GM12878 (cell line): Measurements from ENCODE around the gene PLAGL1. TPM values are rescaled to one million over a fixed set of nuclear protein-coding genes. Genes with fewer than 3 reads are reported as not detected.

Source experiments
- ATAC-seq: fragments of 200-7000 bp; cut with Tn5 transposase; 3 replicates; pipeline ENCODE4 v1.9.1; 2020; ENCODE audit warnings: mild to moderate bottlenecking, moderate library complexity
- BruUV-seq: library from RNA; stranded (reverse); fragments of 400-500 nt; replicated peaks from 2 replicates; lab custom pipeline; 2021; lab: Mats Ljungman, UMichigan
- CTCF ChIA-PET: fragments of 300-600 bp; sonication (Branson Sonifier 250); formaldehyde crosslinking; extraction: SDS; loops from one replicate; lab custom pipeline; 2021; ENCODE audit warnings: inconsistent platforms; lab: Yijun Ruan, JAX
- POLR2A ChIA-PET: fragments of 350-600 bp; formaldehyde crosslinking; extraction: SDS; loops from one replicate; lab custom pipeline; 2021; ENCODE audit warnings: inconsistent platforms; lab: Charles Lee
- RAD21 ChIA-PET: fragments of 300-600 bp; sonication (Branson Sonifier 250); formaldehyde crosslinking; loops from one replicate; lab custom pipeline; 2023; ENCODE audit warnings: antibody characterized with exemption; ENCODE audit not compliant: unreplicated experiment; lab: Charles Lee
- SMC1A ChIA-PET: fragments of 300-600 bp; sonication (Branson Sonifier 250); formaldehyde crosslinking; loops from one replicate; lab custom pipeline; 2023; ENCODE audit not compliant: unreplicated experiment, uncharacterized antibody; lab: Charles Lee
- DNase-seq: peaks from one replicate; pipeline ENCODE4 v3.0.0-alpha.2; 2011; ENCODE audit warnings: low read depth, low spot score
- FAIRE-seq: peaks from 3 replicates; lab custom pipeline; 2011; peaks lifted over from hg19 to GRCh38; lab: Jason Lieb, UNC
- H2AFZ ChIP-seq: 2 replicates; pipeline ENCODE4 v1.6.0; 2011; ENCODE audit warnings: low read depth, low read length, control low read depth; ENCODE audit not compliant: control insufficient read depth
- H3K27ac ChIP-seq: 2 replicates; pipeline ENCODE4 v1.5.1; 2011; ENCODE audit warnings: control low read depth; ENCODE audit not compliant: control insufficient read depth, insufficient read depth
- H3K27me3 ChIP-seq, 2 experiments: replicated peaks in 1 of 2; 2 replicates each; pipeline versions ENCODE4 v1.6.0 to v1.6.1; 2011; ENCODE audit warnings: low read length in 1 of 2; ENCODE audit not compliant: control insufficient read depth in 2 of 2, insufficient read depth in 2 of 2
- H3K36me3 ChIP-seq, 2 experiments: 2 replicates each; pipeline ENCODE4 v1.5.1; 2011; ENCODE audit warnings: low read length in 1 of 2; ENCODE audit not compliant: control insufficient read depth in 2 of 2, insufficient read depth in 2 of 2
- H3K4me1 ChIP-seq: 2 replicates; pipeline ENCODE4 v1.6.1; 2011; ENCODE audit warnings: mild to moderate bottlenecking, low read length, moderate library complexity, mixed read lengths; ENCODE audit not compliant: control insufficient read depth, insufficient read depth
- H3K4me2 ChIP-seq: 2 replicates; pipeline ENCODE4 v1.6.0; 2011; ENCODE audit warnings: control low read depth; ENCODE audit not compliant: control insufficient read depth, insufficient read depth
- H3K4me3 ChIP-seq: fragments of 200-600 bp; sonication (generic); 2 replicates; pipeline ENCODE4 v1.5.1; 2016
- H3K79me2 ChIP-seq: 2 replicates; pipeline ENCODE4 v1.6.0; 2011; ENCODE audit warnings: low read length; ENCODE audit not compliant: control insufficient read depth, insufficient read depth
- H3K9ac ChIP-seq: 2 replicates; pipeline ENCODE4 v1.8.0; 2011; ENCODE audit warnings: low read length, control low read depth, mixed read lengths; ENCODE audit not compliant: control insufficient read depth, insufficient read depth
- H3K9me3 ChIP-seq: replicated peaks from 3 replicates; pipeline ENCODE4 v1.5.1; 2011; ENCODE audit warnings: mild to moderate bottlenecking, low read length; ENCODE audit not compliant: control insufficient read depth, insufficient read depth
- H4K20me1 ChIP-seq: 2 replicates; pipeline ENCODE4 v1.6.0; 2011; ENCODE audit not compliant: control insufficient read depth, insufficient read depth
- ASH2L ChIP-seq: fragments of 300-600, 200-600 bp; sonication (generic); IDR thresholded peaks from 2 replicates; pipeline ENCODE4 v1.6.1; 2017; ENCODE audit warnings: low read depth, mild to moderate bottlenecking, borderline replicate concordance
- ATF2 ChIP-seq: IDR thresholded peaks from 2 replicates; pipeline ENCODE4 v1.6.1; 2012; ENCODE audit warnings: low read length, inconsistent platforms
- ATF7 ChIP-seq: fragments of 450-650 bp; IDR thresholded peaks from 2 replicates; pipeline ENCODE4 v1.6.1; 2016; ENCODE audit warnings: low read depth, mild to moderate bottlenecking
- MTA2 ChIP-seq: fragments of 450-650 bp; IDR thresholded peaks from 2 replicates; pipeline ENCODE4 v1.6.1; 2016; ENCODE audit warnings: low read depth, mild to moderate bottlenecking, moderate library complexity
- NFIC ChIP-seq: IDR thresholded peaks from 2 replicates; pipeline ENCODE4 v1.6.1; 2012; ENCODE audit warnings: low read depth, mild to moderate bottlenecking, inconsistent platforms, low read length, moderate library complexity
- PAX8 ChIP-seq: fragments of 450-650 bp; IDR thresholded peaks from 2 replicates; pipeline ENCODE4 v1.6.1; 2017; ENCODE audit warnings: mild to moderate bottlenecking, moderate library complexity
- POLR2AphosphoS2 ChIP-seq: IDR thresholded peaks from 2 replicates; pipeline ENCODE4 v1.6.1; 2011; ENCODE audit warnings: low read depth, mild to moderate bottlenecking, low read length, improper control_type of control experiment, moderate library complexity
- RAD51 ChIP-seq: fragments of 450-650 bp; IDR thresholded peaks from 2 replicates; pipeline ENCODE4 v1.6.1; 2016; ENCODE audit warnings: moderate library complexity, mild to moderate bottlenecking, inconsistent platforms
- RB1 ChIP-seq: fragments of 450-650 bp; formaldehyde crosslinking; IDR thresholded peaks from 2 replicates; pipeline ENCODE4 v1.6.1; 2017; ENCODE audit warnings: mild to moderate bottlenecking, borderline replicate concordance
- SREBF1 ChIP-seq: IDR thresholded peaks from 2 replicates; pipeline ENCODE4 v1.6.1; 2012; ENCODE audit warnings: mild to moderate bottlenecking, low read length
- STAT1 ChIP-seq: fragments of 450-650 bp; conservative IDR thresholded peaks from 2 replicates; pipeline ENCODE4 v1.6.1; 2014; ENCODE audit warnings: antibody characterized with exemption, mild to moderate bottlenecking
- ZBTB40 ChIP-seq: fragments of 450-650 bp; IDR thresholded peaks from 2 replicates; pipeline ENCODE4 v1.6.1; 2016; ENCODE audit warnings: mild to moderate bottlenecking, moderate library complexity, borderline replicate concordance
- ZNF274 ChIP-seq: IDR thresholded peaks from one replicate; pipeline ENCODE4 v1.8.0; 2011; ENCODE audit not compliant: insufficient read length, insufficient read depth
- WGBS: methylation state at CpG from one replicate; pipeline ENCODE4 v1.1.6; 2016; ENCODE audit warnings: low lambda C conversion rate; ENCODE audit not compliant: insufficient replicate concordance, insufficient coverage; ENCODE audit errors: missing lambda C conversion rate; 5-methylcytosine and 5-hydroxymethylcytosine counted together
- in situ Hi-C: fragments of 300-500 bp; cut with MboI; formaldehyde crosslinking; loops from 9 replicates; pipeline ENCODE4 v1.14.3; 2018; ENCODE audit warnings: mixed read lengths
- intact Hi-C: fragments of 100-400 bp; cut with micrococcal nuclease; formaldehyde crosslinking; loops from one replicate; pipeline ENCODE4 v1.14.2; 2022; ENCODE audit not compliant: unreplicated experiment
- polyA plus RNA-seq, 11 experiments: library from polyadenylated mRNA; depleted of rRNA in 4 of 11; unstranded in 6 of 11; stranded (reverse) in 5 of 11; fragments of >200 nt; fragmentation: Nextera tagmentation in 4 of 11; fragmentation: Illumina TruSeq in 1 of 11; extraction: Ambion mirVana in 4 of 11; extraction: Trizol in 1 of 11; gene quantifications; 1 replicate in 1 of 11; 2 replicates in 10 of 11; pipeline versions ENCODE4 v1.2.1 to v1.2.3, GENCODE V29; 2011 to 2016; ENCODE audit warnings: inconsistent platforms in 2 of 11, missing spikeins in 2 of 11, low read depth in 1 of 11
- total RNA-seq, 4 experiments: library from RNA; depleted of rRNA in 3 of 4; stranded (reverse); fragments of >200 nt in 3 of 4; fragmentation: Illumina TruSeq in 1 of 4; extraction: Trizol in 1 of 4; gene quantifications; 2 replicates each; pipeline versions ENCODE4 v1.2.1 to v1.2.3, GENCODE V29; 2013 to 2021
- TF ChIP-seq, protein P1 (sequence below): fragments of 450-650 bp; IDR thresholded peaks from 2 replicates; pipeline ENCODE4 v1.6.1; 2017; ENCODE audit warnings: mild to moderate bottlenecking, moderate library complexity

Gene PLAGL1
- total and polyA plus RNA-seq, 10 of the 15 experiments (the other 5 are each of a cell fraction or from before 2014, with no cell fraction given), result 2.6 to 19.1 (median 5.7) TPM

DNA sequence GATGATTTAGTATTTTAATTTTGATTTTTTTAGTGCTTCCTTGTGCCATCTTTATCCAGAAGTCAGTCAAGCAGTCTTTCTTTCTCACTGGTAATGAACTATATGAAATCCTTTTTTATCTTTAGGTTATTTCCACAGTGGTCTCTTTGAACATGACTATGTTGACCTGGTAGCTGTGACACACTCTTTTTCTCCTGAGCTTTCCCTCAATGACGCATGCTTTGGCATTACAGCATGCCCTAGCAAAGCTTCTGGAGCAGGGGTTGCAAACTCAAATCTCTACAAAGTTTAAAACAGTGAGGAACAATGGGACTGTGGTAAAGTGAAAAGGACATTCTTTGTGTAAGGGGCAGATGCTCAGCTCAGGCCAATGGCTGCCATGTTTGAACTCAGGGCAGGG is 4.5 kb upstream of the PLAGL1 start:
- Histone ChIP-seq H2AFZ (no peak overlapping the region), H3K4me2 (no peak overlapping the region), H4K20me1 (no peaks in the 10 kb centered on the region), H3K27me3 (peaks cover 0 to 3% of the 10 kb centered on the region in 2 experiments; a peak in 2 of 4 replicates), H3K36me3 (no peaks in the 10 kb centered on the region), H3K4me1 (no peaks in the 10 kb centered on the region), H3K27ac (no peak overlapping the region), H3K9ac (no peak overlapping the region), H3K4me3 (no peak overlapping the region), H3K9me3 (no peaks in the 10 kb centered on the region), H3K79me2 (no peaks in the 10 kb centered on the region)
- ATAC-seq, result no peak
- no TSS peak for BruUV-seq
- CTCF ChIA-PET, result interaction anchor here (0.7 to 5.8 kb wide), 21 partner anchors 9 to 598 kb away, joined by 3 to 164 read pairs (median 5); partner anchors contain the start of gene LTV1
- POLR2A ChIA-PET, result interaction anchor here (0.6 kb wide), 1 partner anchor 310 kb away, joined by 6 read pairs; no protein-coding TSS in a partner anchor
- DNase-seq, result no peak
- 0% methylated on average over 1 of the region's 1 CpG for WGBS
- no peak for FAIRE-seq
- in situ Hi-C loops (loop anchor here (5.0 to 25.0 kb wide), 3 partner anchors 70 to 1525 kb away; no protein-coding TSS in a partner anchor), intact Hi-C loops (no loop called here)
- SMC1A ChIA-PET, result interaction anchor here (0.7 to 4.9 kb wide), 13 partner anchors 10 to 1538 kb away, joined by 3 to 51 read pairs (median 4); no protein-coding TSS in a partner anchor
- RAD21 ChIA-PET, result interaction anchor here (1.3 to 3.4 kb wide), 4 partner anchors 51 to 437 kb away, joined by 3 to 28 read pairs (median 7); no protein-coding TSS in a partner anchor
- TF ChIP-seq POLR2AphosphoS2 (no peak), STAT1 (no peak), NFIC (no peak), ATF7 (no peak), ATF2 (no peak), RAD51 (no peak), ZBTB40 (no peak), ASH2L (no peak), MTA2 (no peak), SREBF1 (no peak), PAX8 (no peak), RB1 (no peak), ZNF274 (no peak)
- TF ChIP-seq, protein P1, sequence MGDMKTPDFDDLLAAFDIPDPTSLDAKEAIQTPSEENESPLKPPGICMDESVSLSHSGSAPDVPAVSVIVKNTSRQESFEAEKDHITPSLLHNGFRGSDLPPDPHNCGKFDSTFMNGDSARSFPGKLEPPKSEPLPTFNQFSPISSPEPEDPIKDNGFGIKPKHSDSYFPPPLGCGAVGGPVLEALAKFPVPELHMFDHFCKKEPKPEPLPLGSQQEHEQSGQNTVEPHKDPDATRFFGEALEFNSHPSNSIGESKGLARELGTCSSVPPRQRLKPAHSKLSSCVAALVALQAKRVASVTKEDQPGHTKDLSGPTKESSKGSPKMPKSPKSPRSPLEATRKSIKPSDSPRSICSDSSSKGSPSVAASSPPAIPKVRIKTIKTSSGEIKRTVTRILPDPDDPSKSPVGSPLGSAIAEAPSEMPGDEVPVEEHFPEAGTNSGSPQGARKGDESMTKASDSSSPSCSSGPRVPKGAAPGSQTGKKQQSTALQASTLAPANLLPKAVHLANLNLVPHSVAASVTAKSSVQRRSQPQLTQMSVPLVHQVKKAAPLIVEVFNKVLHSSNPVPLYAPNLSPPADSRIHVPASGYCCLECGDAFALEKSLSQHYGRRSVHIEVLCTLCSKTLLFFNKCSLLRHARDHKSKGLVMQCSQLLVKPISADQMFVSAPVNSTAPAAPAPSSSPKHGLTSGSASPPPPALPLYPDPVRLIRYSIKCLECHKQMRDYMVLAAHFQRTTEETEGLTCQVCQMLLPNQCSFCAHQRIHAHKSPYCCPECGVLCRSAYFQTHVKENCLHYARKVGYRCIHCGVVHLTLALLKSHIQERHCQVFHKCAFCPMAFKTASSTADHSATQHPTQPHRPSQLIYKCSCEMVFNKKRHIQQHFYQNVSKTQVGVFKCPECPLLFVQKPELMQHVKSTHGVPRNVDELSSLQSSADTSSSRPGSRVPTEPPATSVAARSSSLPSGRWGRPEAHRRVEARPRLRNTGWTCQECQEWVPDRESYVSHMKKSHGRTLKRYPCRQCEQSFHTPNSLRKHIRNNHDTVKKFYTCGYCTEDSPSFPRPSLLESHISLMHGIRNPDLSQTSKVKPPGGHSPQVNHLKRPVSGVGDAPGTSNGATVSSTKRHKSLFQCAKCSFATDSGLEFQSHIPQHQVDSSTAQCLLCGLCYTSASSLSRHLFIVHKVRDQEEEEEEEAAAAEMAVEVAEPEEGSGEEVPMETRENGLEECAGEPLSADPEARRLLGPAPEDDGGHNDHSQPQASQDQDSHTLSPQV, result no peak
